Measurements from ENCODE around the gene CBARP.

The CBARP gene

DNA sequence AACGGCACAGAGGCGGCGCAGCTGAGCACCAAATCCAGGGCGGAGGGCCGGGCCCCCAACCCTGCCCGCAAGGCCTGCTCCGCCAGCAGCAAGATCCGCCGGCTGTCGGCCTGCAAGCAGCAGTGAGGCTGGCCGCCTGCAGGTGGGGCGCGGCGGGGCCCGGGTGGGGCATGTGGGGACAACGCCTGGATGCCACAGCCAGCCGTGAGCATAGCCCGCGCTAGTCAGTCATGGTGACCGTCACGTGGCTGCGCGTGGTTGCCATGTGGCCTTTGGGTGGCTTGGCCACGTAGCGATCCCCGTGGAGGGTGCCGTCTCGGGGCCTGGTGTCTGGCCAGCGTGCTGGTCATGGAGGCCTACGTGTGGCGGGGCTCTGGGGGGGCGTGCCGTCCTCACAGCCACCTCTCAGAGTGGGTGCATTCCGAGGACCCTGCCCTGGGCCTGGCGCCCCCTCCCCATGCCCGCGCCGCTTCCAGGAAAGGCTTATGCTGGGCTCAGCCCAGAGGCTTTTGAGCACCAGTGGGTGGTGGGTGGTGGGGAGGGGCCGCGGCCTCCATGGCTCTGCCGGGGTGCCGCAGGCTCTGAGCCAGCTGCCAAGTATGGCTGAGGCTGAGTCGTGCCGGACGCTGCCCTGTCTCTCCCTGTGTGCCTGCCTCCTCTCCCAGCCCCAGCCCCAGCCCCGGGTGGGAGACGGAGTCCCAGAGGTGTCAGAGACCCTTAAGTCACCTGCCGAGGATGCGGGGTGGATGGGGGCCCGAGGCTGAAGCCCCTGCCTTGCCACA is 11.1 kb downstream of the CBARP start:
- DNase-seq (ENCODE audit: low read depth in 2 of 2), result no peak
- no peak for TF ChIP-seq CTCF (IDR thresholded peaks at IDR 0.05; ENCODE audit: low read depth, low read length)
- no peak overlapping the region for H3K4me3 ChIP-seq (replicated peaks in 1 of 2; ENCODE audit: low read depth in 2 of 2, low read length in 2 of 2)

DNA sequence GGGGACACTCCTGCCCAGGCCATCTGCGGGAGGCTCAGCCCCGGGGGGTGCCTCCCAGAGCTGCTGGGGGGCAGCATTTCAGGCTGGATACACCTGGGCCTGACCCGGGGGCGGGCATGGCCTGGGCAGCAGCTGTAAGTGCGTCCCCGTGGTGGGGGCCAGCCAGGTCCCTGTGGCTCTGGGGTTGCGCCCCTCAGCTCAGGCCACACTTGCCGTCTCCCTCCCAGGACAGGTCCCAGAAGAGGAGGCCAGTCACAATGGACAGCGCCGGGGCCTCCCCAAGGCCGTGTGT is 11.6 kb downstream of the CBARP start:
- TF ChIP-seq CTCF (IDR thresholded peaks at IDR 0.05; ENCODE audit: low read depth, low read length), result no peak
- no peak for DNase-seq (ENCODE audit: low read depth in 2 of 2)
- H3K4me3 ChIP-seq (replicated peaks in 1 of 2; ENCODE audit: low read depth in 2 of 2, low read length in 2 of 2), result no peak overlapping the region

DNA sequence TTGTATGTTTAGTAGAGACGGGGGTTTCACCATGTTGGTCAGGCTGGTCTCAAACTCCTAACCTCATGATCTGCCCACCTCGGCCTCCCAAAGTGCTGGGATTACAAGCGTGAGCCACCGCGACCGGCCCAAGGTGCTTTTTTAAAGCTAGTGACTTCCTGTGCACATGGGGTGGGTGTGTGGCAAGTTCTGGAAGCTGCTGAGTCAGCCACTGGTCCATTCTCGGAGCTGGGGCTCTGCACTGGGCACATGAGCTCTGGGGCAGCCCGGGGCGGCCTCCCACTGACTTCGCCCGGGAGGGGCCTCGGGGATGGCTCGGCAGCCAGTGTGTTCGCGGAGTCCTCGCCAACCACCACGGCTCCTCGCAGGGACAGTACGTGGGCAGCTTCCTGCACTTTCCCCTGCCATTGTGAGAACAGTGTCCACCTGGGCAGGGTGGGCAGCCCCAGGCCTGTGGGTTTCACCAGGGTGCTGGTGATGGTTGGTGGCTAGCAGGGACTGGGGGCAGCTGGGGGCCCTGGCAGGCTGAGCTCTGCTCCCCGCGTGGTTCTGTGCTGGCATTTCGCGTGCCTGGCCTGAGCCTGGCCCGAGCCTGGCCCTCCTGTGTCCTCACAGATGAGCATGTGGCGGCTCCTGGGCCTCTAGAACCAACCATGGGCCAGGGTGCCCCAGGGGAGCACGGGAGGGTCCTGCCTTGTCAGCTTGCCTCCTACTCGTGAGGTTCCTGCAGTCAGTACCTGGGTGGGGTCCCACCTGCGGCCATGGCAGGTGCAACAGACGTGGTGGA is 12.2 kb downstream of the CBARP start:
- TF ChIP-seq CTCF (IDR thresholded peaks at IDR 0.05; ENCODE audit: low read depth, low read length), result no peak
- H3K4me3 ChIP-seq (replicated peaks in 1 of 2; ENCODE audit: low read depth in 2 of 2, low read length in 2 of 2), result no peak overlapping the region
- no peak for DNase-seq (ENCODE audit: low read depth in 2 of 2)

- no peak for DNase-seq (ENCODE audit: low read depth in 2 of 2)
- H3K4me3 ChIP-seq (replicated peaks in 1 of 2; ENCODE audit: low read depth in 2 of 2, low read length in 2 of 2), result no peak overlapping the region
- TF ChIP-seq CTCF (IDR thresholded peaks at IDR 0.05; ENCODE audit: low read depth, low read length), result no peak
Measured at GRCh38 chr19:1224847-1225246, 13.0 kb downstream of the CBARP start.

- no peak for DNase-seq (ENCODE audit: low read depth in 2 of 2)
- no peak overlapping the region for H3K4me3 ChIP-seq (replicated peaks in 1 of 2; ENCODE audit: low read depth in 2 of 2, low read length in 2 of 2)
- TF ChIP-seq CTCF (IDR thresholded peaks at IDR 0.05; ENCODE audit: low read depth, low read length), result no peak
Measured at GRCh38 chr19:1224047-1224825, 13.6 kb downstream of the CBARP start.

- H3K4me3 ChIP-seq (replicated peaks in 1 of 2; ENCODE audit: low read depth in 2 of 2, low read length in 2 of 2), result no peak overlapping the region
- peak; percentile 51 to 60 for DNase-seq (ENCODE audit: low read depth in 2 of 2)
- peak; percentile 53 for TF ChIP-seq CTCF (IDR thresholded peaks at IDR 0.05; ENCODE audit: low read depth, low read length)
Measured at GRCh38 chr19:1223018-1223855, 14.6 kb downstream of the CBARP start.
